Hepatocyte (in vitro differentiated cells): ENCODE measurements around the gene MEGF8. TPM values are rescaled to one million over a fixed set of nuclear protein-coding genes. Genes with fewer than 3 reads are reported as not detected.
A peak's percentile ranks its signal among the peaks of the same experiment; 100 is the strongest.

Experiments used
- DNase-seq: peaks from one replicate; pipeline ENCODE4 v3.0.0-alpha.2; 2016; ENCODE audit warnings: low spot score
- H2AFZ ChIP-seq: fragments of 200-600 bp; sonication (generic); 2 replicates; pipeline ENCODE4 v1.6.0; 2016; ENCODE audit warnings: antibody characterized with exemption, mild to moderate bottlenecking
- H3K27ac ChIP-seq: fragments of 200-600 bp; sonication (generic); 2 replicates; pipeline ENCODE4 v1.5.1; 2016; ENCODE audit warnings: mild to moderate bottlenecking
- H3K27me3 ChIP-seq: fragments of 200-600 bp; sonication (generic); 2 replicates; pipeline ENCODE4 v1.6.1; 2016
- H3K36me3 ChIP-seq: fragments of 200-600 bp; sonication (generic); replicated peaks from 2 replicates; pipeline ENCODE4 v1.5.1; 2016; ENCODE audit warnings: low read depth; ENCODE audit not compliant: insufficient read depth
- H3K4me1 ChIP-seq: fragments of 200-600 bp; sonication (generic); 2 replicates; pipeline ENCODE4 v1.5.1; 2016; ENCODE audit warnings: mild to moderate bottlenecking, moderate library complexity; ENCODE audit not compliant: insufficient read depth
- H3K4me2 ChIP-seq: fragments of 200-600 bp; sonication (generic); 2 replicates; pipeline ENCODE4 v1.6.0; 2016
- H3K4me3 ChIP-seq: fragments of 200-600 bp; sonication (generic); 2 replicates; pipeline ENCODE4 v1.5.1; 2016; ENCODE audit warnings: mild to moderate bottlenecking
- H3K79me2 ChIP-seq: fragments of 200-600 bp; sonication (generic); 2 replicates; pipeline ENCODE4 v1.6.0; 2017; ENCODE audit warnings: mild to moderate bottlenecking
- H3K9me2 ChIP-seq: fragments of 200-600 bp; sonication (generic); replicated peaks from 2 replicates; pipeline ENCODE4 v1.6.0; 2017; ENCODE audit warnings: mild to moderate bottlenecking; ENCODE audit not compliant: insufficient read depth
- H3K9me3 ChIP-seq: fragments of 200-600 bp; sonication (generic); 2 replicates; pipeline ENCODE4 v1.5.1; 2016; ENCODE audit warnings: low read depth, mild to moderate bottlenecking
- H4K20me1 ChIP-seq: fragments of 200-600 bp; sonication (generic); 2 replicates; pipeline ENCODE4 v1.6.0; 2016; ENCODE audit warnings: mild to moderate bottlenecking; ENCODE audit not compliant: insufficient read depth, poor library complexity, severe bottlenecking
- CTCF ChIP-seq: fragments of 200-600 bp; sonication (generic); IDR thresholded peaks from 2 replicates; pipeline ENCODE4 v1.5.1; 2016; ENCODE audit warnings: antibody characterized with exemption, mild to moderate bottlenecking; ENCODE audit not compliant: poor library complexity
- EZH2 ChIP-seq: fragments of 200-600 bp; sonication (generic); IDR thresholded peaks from 2 replicates; pipeline ENCODE4 v1.6.1; 2016; ENCODE audit warnings: antibody characterized with exemption, mild to moderate bottlenecking, borderline replicate concordance
- EZH2phosphoT487 ChIP-seq: fragments of 200-600 bp; sonication (generic); IDR thresholded peaks from one replicate; pipeline ENCODE4 v1.6.1; 2018; ENCODE audit warnings: antibody characterized with exemption, mild to moderate bottlenecking, low read depth, moderate library complexity; ENCODE audit not compliant: unreplicated experiment, severe bottlenecking
- WGBS: methylation state at CpG from one replicate; pipeline ENCODE4 v1.1.6; 2016; ENCODE audit warnings: low lambda C conversion rate; ENCODE audit errors: missing lambda C conversion rate; 5-methylcytosine and 5-hydroxymethylcytosine counted together
- polyA plus RNA-seq: library from polyadenylated mRNA; unstranded; fragments of >200 nt; fragmentation: Nextera tagmentation; extraction: Ambion mirVana; gene quantifications from 2 replicates; pipeline ENCODE4 v1.2.1, GENCODE V29; 2016
- total RNA-seq: library from RNA; depleted of rRNA; stranded (reverse); fragments of >200 nt; gene quantifications from 2 replicates; pipeline ENCODE4 v1.2.3, GENCODE V29; 2014

The MEGF8 gene
- total RNA-seq (11.0 and 19.2 TPM in 2 replicates), polyA plus RNA-seq (7.6 and 8.3 TPM in 2 replicates)

GRCh38 chr19:42325308-42325895 is at the start of gene MEGF8:
MEGF8 (plus strand) TSS chr19:42325635; CDS start chr19:42326244, 609 bp downstream.
- H2AFZ ChIP-seq, result peak within 1 kb of the TSS; percentile 43
- peaks cover 41% of the 10 kb centered on the region for H3K27me3 ChIP-seq
- peak within 1 kb of the TSS; percentile 50 for H3K27ac ChIP-seq
- H3K36me3 ChIP-seq, result no peaks in the 10 kb centered on the region
- H3K4me2 ChIP-seq, result peak within 1 kb of the TSS; percentile 99
- peaks cover 45% of the 10 kb centered on the region for H3K79me2 ChIP-seq
- H3K9me3 ChIP-seq, result no peaks in the 10 kb centered on the region
- TF ChIP-seq EZH2 (no peak), CTCF (peak; percentile 96), EZH2phosphoT487 (no peak)
- peak within 1 kb of the TSS; percentile 57 for H3K4me3 ChIP-seq
- no peaks in the 10 kb centered on the region for H3K9me2 ChIP-seq
- peaks cover 25% of the 10 kb centered on the region for H3K4me1 ChIP-seq
- H4K20me1 ChIP-seq, result peaks cover 3% of the 10 kb centered on the region
- peak; percentile 99 for DNase-seq
- WGBS, result under 1% methylated on average over 14 of the region's 45 CpGs

- no peak overlapping the region for H2AFZ ChIP-seq
- H3K9me2 ChIP-seq, result no peaks in the 10 kb centered on the region
- no peaks in the 10 kb centered on the region for H3K36me3 ChIP-seq
- WGBS, result 94% methylated on average over 3 of the region's 3 CpGs
- H4K20me1 ChIP-seq, result peaks cover 5% of the 10 kb centered on the region
- no peak overlapping the region for H3K4me3 ChIP-seq
- no peak for DNase-seq
- H3K79me2 ChIP-seq, result peaks cover 68% of the 10 kb centered on the region
- H3K9me3 ChIP-seq, result no peaks in the 10 kb centered on the region
- H3K27me3 ChIP-seq, result no peaks in the 10 kb centered on the region
- peaks cover 31% of the 10 kb centered on the region for H3K4me1 ChIP-seq
- H3K4me2 ChIP-seq, result no peak overlapping the region
- TF ChIP-seq EZH2 (no peak), EZH2phosphoT487 (no peak), CTCF (no peak)
- H3K27ac ChIP-seq, result no peak overlapping the region
Observed at GRCh38 chr19:42276284-42276683, 49.2 kb upstream of the MEGF8 start.

GRCh38 chr19:42276821-42277220 is 48.6 kb upstream of the MEGF8 start:
- H3K4me2 ChIP-seq, result no peak overlapping the region
- no peaks in the 10 kb centered on the region for H3K9me3 ChIP-seq
- peaks cover 5% of the 10 kb centered on the region for H4K20me1 ChIP-seq
- no peaks in the 10 kb centered on the region for H3K9me2 ChIP-seq
- peaks cover 63% of the 10 kb centered on the region for H3K79me2 ChIP-seq
- no peak overlapping the region for H2AFZ ChIP-seq
- peaks cover 37% of the 10 kb centered on the region for H3K4me1 ChIP-seq
- H3K27me3 ChIP-seq, result no peaks in the 10 kb centered on the region
- no peak overlapping the region for H3K4me3 ChIP-seq
- H3K36me3 ChIP-seq, result no peaks in the 10 kb centered on the region
- 92% methylated on average over 4 of the region's 4 CpGs for WGBS
- no peak for TF ChIP-seq EZH2phosphoT487
- TF ChIP-seq CTCF, result no peak
- no peak for TF ChIP-seq EZH2
- peak overlapping the region; percentile 99 for H3K27ac ChIP-seq
- DNase-seq, result no peak
